A673 (cell line): Measurements from ENCODE around the gene MRM1. TPM values are rescaled to one million over a fixed set of nuclear protein-coding genes. Genes with fewer than 3 reads are reported as not detected.

Experiments used
- BruUV-seq: library from RNA; stranded (reverse); fragments of 400-500 nt; replicated peaks from 2 replicates; lab custom pipeline; 2021; lab: Mats Ljungman, UMichigan
- CTCF ChIA-PET: fragments of 300-600 bp; sonication (Branson Sonifier 250); formaldehyde crosslinking; loops from one replicate; lab custom pipeline; 2022; ENCODE audit warnings: antibody characterized with exemption; lab: Charles Lee
- POLR2A ChIA-PET: fragments of 300-600 bp; sonication (Branson Sonifier 250); formaldehyde crosslinking; loops from one replicate; lab custom pipeline; 2022; ENCODE audit warnings: antibody characterized with exemption; ENCODE audit not compliant: low non-redundant PET; lab: Charles Lee
- DNase-seq: peaks from one replicate; pipeline ENCODE4 v3.0.0-alpha.2; 2015; ENCODE audit warnings: low spot score
- H3K27ac ChIP-seq: fragments of 200-600 bp; sonication (generic); 2 replicates; pipeline ENCODE4 v1.5.1; 2016; ENCODE audit warnings: mixed run types, low read depth, mild to moderate bottlenecking, mixed read lengths, antibody characterized with exemption, low read length; ENCODE audit not compliant: poor library complexity, severe bottlenecking
- H3K27me3 ChIP-seq: fragments of 200-600 bp; sonication (generic); replicated peaks from 2 replicates; pipeline ENCODE4 v1.6.1; 2017; ENCODE audit warnings: mixed run types, low read depth, mild to moderate bottlenecking, mixed read lengths, antibody characterized with exemption, low read length; ENCODE audit not compliant: insufficient read depth, poor library complexity
- H3K36me3 ChIP-seq: fragments of 200-600 bp; sonication (generic); 2 replicates; pipeline ENCODE4 v1.6.1; 2016; ENCODE audit warnings: mixed run types, mild to moderate bottlenecking, mixed read lengths, antibody characterized with exemption, low read length; ENCODE audit not compliant: insufficient read depth, poor library complexity, severe bottlenecking
- H3K4me1 ChIP-seq: fragments of 200-600 bp; sonication (generic); 2 replicates; pipeline ENCODE4 v1.6.1; 2017; ENCODE audit warnings: mixed run types, mild to moderate bottlenecking, mixed read lengths, antibody characterized with exemption, low read length; ENCODE audit not compliant: insufficient read depth, poor library complexity, severe bottlenecking
- H3K4me3 ChIP-seq: fragments of 200-600 bp; sonication (generic); 2 replicates; pipeline ENCODE4 v1.5.1; 2016; ENCODE audit warnings: low read depth, mixed run types, mild to moderate bottlenecking, mixed read lengths, low read length; ENCODE audit not compliant: poor library complexity, severe bottlenecking
- H3K9me3 ChIP-seq: fragments of 200-600 bp; sonication (generic); 2 replicates; pipeline ENCODE4 v1.6.1; 2016; ENCODE audit warnings: mixed run types, low read depth, mild to moderate bottlenecking, mixed read lengths, antibody characterized with exemption, low read length; ENCODE audit not compliant: poor library complexity, severe bottlenecking
- EZH2 ChIP-seq: fragments of 200-600 bp; sonication (generic); IDR thresholded peaks from 2 replicates; pipeline ENCODE4 v1.6.1; 2017; ENCODE audit warnings: borderline replicate concordance, low read depth, mild to moderate bottlenecking, mixed read lengths, antibody characterized with exemption, low read length; ENCODE audit not compliant: poor library complexity, severe bottlenecking
- intact Hi-C: fragments of 100-400 bp; cut with micrococcal nuclease; formaldehyde crosslinking; loops from one replicate; pipeline ENCODE4 v1.10.0; 2022; ENCODE audit not compliant: unreplicated experiment
- total RNA-seq: library from RNA; stranded (reverse); gene quantifications from 2 replicates; pipeline ENCODE4 v1.2.3, GENCODE V29; 2021
- TF ChIP-seq, protein P1 (sequence below): fragments of 300-800, 200-600 bp; sonication (generic); conservative IDR thresholded peaks from 2 replicates; pipeline ENCODE4 v1.5.1; 2017; ENCODE audit warnings: low read depth, mild to moderate bottlenecking, antibody characterized with exemption, low read length, moderate library complexity, mixed read lengths

The MRM1 gene
- total RNA-seq, 1 experiment from 2014 or later: 6.5 TPM

GRCh38 chr17:36575028-36575427 lies 26.4 kb upstream of the MRM1 start:
- no TSS peak for BruUV-seq
- Histone ChIP-seq H3K4me3 (no peak overlapping the region), H3K27me3 (no peaks in the 10 kb centered on the region), H3K4me1 (no peaks in the 10 kb centered on the region), H3K9me3 (no peaks in the 10 kb centered on the region), H3K27ac (no peak overlapping the region), H3K36me3 (peaks cover 7% of the 10 kb centered on the region)
- POLR2A ChIA-PET: no interaction called here
- intact Hi-C loops: no loop called here
- TF ChIP-seq, protein P1, sequence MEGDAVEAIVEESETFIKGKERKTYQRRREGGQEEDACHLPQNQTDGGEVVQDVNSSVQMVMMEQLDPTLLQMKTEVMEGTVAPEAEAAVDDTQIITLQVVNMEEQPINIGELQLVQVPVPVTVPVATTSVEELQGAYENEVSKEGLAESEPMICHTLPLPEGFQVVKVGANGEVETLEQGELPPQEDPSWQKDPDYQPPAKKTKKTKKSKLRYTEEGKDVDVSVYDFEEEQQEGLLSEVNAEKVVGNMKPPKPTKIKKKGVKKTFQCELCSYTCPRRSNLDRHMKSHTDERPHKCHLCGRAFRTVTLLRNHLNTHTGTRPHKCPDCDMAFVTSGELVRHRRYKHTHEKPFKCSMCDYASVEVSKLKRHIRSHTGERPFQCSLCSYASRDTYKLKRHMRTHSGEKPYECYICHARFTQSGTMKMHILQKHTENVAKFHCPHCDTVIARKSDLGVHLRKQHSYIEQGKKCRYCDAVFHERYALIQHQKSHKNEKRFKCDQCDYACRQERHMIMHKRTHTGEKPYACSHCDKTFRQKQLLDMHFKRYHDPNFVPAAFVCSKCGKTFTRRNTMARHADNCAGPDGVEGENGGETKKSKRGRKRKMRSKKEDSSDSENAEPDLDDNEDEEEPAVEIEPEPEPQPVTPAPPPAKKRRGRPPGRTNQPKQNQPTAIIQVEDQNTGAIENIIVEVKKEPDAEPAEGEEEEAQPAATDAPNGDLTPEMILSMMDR: no peak
- TF ChIP-seq EZH2: no peak
- DNase-seq: no peak
- CTCF ChIA-PET: no interaction called here

GRCh38 chr17:36576793-36577192 lies 24.6 kb upstream of the MRM1 start:
- Histone ChIP-seq H3K36me3 (peaks cover 7% of the 10 kb centered on the region), H3K27me3 (no peaks in the 10 kb centered on the region), H3K4me1 (no peaks in the 10 kb centered on the region), H3K9me3 (no peaks in the 10 kb centered on the region), H3K27ac (no peak overlapping the region), H3K4me3 (no peak overlapping the region)
- intact Hi-C loops: no loop called here
- no peak for DNase-seq
- ChIA-PET CTCF (no interaction called here), POLR2A (no interaction called here)
- TF ChIP-seq, protein P1: no peak
- TF ChIP-seq EZH2: no peak
- BruUV-seq: no TSS peak

- TF ChIP-seq, protein P1: no peak
- TF ChIP-seq EZH2: no peak
- no peak for DNase-seq
- ChIA-PET POLR2A (no interaction called here), CTCF (no interaction called here)
- BruUV-seq: no TSS peak
- H3K27ac ChIP-seq: no peak overlapping the region
- peaks cover 7% of the 10 kb centered on the region for H3K36me3 ChIP-seq
- no peaks in the 10 kb centered on the region for H3K27me3 ChIP-seq
- no peak overlapping the region for H3K4me3 ChIP-seq
- H3K4me1 ChIP-seq: no peaks in the 10 kb centered on the region
- no peaks in the 10 kb centered on the region for H3K9me3 ChIP-seq
- intact Hi-C loops: no loop called here
Measured at GRCh38 chr17:36578671-36579070, 22.7 kb upstream of the MRM1 start.
